ENCODE results near the gene B3GNT9.
A peak's percentile ranks its signal among the peaks of the same experiment; 100 is the strongest.
"Not testable (repeated sequence)": the region's sequence is repeated elsewhere in the genome, so short reads cannot be mapped to it uniquely, and the experiment has no call there.

Gene B3GNT9

DNA sequence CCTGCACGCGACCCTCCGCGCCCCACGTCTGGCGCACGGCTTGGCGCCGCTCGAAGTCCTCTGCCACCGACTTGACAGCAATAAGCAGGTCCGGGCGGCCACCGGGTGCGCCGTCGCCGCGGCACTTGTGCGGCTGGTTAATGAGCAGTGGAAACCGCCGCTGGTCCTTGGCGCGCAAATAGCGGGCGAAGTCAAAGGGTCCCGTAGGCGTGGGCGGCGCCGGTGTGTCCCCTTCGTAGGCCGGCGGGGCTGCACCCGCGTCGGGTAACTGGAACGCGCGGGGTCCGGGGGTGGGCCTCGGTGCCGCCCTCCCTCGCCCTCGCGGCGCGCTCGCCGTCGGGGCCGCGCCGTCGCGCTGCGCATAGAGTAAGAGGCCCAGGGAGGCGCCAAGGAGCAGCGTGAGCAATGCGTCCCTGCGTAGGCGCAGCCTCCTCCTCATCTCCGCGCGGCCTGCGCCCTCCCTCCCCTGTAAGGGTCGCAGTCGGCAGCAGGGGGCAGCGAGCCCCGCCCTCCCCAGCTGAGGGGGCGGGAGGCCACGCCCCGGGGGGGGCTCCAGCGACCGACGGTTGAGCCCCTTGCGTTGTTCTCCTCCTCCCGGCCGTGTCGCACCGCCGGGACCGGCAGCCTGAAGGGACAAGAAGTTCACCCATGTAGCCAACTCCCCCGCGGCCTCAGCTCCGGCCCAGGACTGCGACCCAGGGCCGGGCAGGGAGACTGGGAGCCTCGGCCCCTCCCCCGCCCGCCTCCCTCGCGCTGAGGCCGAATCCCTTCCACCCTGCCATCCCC lies 558 bp downstream of the B3GNT9 start:
- no peak for DNase-seq (ENCODE audit: low spot score)

DNA sequence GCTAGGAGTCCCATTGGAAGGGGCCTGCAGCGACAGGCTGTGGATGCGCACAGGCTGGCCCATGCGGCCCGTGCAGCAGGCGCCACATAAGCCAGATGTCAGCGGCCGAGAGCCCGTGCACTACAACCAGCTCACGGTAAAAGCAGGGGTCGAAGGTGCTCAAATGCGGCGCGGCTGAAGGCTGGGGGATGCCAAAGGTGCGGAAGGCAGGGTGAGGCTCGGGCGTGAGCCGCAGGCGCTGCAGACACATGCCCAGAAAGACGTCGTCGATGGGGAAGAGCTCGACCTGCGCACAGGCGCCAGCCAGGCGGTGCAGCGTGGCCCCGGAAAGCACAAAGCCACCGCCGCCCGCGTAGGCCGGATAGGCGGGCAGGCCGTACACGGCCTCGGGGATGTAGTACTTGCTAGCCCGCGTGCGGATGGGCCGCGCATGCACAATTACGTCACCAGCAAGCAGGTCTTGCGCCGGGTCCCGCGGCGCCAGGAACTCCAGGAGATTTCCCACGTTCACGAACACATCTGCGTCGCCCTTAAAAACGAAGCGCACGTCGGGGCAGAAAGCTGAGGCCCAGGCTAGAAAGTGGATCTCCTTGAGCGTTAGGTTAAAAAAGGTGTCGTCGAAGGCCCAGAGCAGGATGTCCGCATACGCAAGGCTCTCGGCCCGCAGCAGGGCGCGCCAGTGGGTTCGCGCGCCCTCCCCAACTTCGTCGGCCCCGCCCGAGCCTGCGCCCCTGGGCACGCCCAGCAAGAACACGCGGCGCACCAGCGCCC lies 1.3 kb downstream of the B3GNT9 start:
- DNase-seq (ENCODE audit: low spot score) = no peak

GRCh38 chr16:67148656-67149275 lies 2.0 kb downstream of the B3GNT9 start:
- no peak for DNase-seq (ENCODE audit: low spot score)

GRCh38 chr16:67148221-67148620 lies 2.6 kb downstream of the B3GNT9 start:
- no peak for DNase-seq (ENCODE audit: low spot score)

DNA sequence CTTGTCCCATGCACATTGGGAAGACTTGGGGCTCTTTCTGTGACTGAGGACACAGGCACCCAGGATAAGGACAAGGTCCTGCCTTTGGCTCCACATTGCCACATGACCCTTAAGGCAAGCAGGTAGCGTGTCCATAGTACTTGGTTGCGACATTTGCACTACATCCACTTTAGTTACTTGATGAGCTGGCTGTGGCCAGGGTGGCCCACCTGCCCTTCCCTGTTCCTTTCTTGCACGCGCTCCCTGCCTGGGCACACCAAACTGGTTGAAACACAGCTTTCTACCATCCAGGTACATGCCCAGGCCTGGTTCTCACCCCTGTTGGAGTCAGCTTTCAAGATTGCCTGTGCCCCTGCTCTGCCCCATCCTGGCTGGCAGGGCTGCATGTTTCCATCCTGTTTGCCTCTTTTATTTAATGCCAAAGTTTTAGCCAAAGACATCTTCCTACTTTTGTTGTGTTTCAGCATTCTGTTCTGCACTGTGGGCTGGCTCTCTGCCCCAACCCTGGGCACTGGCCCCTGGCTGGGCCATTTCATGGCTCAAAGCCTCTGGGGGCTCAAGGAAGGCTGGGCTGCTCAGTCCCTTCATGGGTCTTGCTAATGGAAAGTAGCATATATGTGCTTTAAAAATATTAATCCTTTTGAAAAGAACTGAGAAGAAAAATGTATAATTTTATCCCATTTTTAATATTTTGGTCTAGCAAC lies 3.2 kb downstream of the B3GNT9 start:
- DNase-seq (ENCODE audit: low spot score) = no peak

DNA sequence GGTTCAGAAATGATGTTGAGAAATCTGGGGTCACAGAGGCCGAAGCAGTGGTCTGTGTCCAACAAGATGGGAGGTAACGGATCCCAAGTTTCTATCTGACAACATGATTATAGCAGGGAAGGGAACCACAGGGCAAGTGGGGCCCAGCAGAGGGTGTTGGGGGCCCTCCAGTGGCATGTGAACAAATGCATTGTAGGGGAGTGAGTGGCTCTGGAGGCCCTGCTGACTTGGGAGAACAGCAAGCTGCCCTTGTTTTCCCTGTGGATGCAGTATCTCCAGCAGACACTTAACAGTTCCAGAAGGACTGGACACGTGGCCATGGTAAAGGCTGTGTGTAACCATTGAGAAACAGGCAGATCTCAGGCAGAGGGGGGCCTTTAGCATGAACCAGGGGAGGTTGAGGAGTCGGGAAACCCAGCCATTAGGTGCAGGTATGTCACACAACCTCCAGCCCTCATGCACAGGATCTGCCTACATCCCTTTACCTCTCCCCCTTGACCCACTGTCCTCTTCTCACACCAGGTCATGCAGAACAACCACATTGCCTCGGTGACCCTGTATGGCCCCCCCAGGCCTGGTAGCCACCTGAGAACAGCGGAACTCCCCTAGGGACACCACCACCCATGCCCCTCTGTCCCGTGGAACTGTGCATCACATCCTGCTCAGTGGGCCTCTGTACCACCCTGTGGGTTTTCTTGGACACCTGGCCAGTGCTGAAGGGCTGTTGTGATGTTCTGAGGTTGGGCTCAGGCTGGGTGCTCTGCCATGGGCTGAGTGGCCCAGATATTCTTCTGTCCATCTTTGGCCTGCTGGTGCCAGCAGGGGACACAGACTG lies 4.1 kb downstream of the B3GNT9 start:
- peak; percentile 71 for DNase-seq (ENCODE audit: low spot score)

DNA sequence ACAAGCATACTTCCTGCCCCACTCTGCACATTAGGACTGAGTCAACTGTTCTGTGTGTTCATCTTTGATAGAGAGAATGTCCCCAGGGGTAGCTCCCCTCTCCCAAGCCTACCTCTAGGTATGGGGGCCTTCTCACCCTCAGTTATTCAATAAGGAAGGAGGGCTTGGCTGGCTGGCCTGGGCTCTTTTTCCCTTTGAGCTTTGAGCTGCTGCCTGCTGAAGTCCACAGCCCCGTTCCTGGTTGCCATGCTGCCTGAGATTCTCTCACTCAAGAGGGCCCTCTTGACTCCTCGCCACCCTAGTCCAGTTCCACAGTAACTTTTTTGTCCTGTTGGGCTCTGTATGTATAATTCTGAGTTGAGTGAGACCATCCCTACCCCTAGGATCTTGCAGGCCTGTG lies 5.1 kb downstream of the B3GNT9 start:
- DNase-seq (ENCODE audit: low spot score) = no peak

DNA sequence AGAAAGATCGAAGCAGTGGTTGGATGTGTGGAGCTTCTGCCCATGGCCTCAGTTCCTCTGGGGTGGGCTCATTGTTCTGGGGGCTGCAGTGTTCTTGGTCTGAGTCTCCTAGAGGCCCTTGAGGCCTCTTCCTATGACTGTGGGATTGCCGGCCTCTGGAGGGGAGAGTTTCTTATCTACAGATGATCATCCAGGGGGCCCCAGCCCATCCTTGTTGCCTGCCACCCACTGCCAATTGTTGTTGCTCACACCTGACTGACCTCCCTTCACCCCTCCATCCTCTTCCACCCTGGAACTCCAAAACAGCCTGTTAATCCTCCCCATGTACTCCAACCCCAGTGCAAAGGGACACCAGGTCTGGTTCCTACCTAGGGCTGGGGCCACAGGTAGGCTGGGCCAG lies 5.9 kb downstream of the B3GNT9 start:
- DNase-seq (ENCODE audit: low spot score) = no peak

- DNase-seq (ENCODE audit: low spot score) = no peak
These were observed 8.5 kb downstream of the B3GNT9 start for GRCh38 chr16:67142342-67142741.

GRCh38 chr16:67141391-67141790 lies 9.4 kb downstream of the B3GNT9 start:
- no peak for DNase-seq (ENCODE audit: low spot score)

DNA sequence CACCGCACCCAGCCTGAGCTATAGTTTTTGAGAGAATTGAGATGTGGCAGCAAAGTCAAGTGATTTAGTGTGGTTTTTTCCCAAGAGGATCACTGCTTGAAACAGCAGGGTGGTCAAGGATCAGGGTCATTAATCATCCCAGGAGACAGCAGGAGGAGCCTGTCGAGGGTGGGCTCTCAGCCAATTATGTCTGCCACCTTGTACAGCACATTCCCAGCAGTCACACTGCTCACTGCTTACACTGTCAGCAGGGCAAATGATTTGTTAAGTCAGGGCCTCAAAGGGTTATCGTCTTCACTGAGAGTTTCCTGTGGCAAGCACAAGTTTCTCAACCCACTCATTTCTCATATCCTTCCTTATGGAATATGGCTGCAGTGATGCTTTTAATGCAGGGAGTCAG lies 13.2 kb downstream of the B3GNT9 start:
- DNase-seq (ENCODE audit: low spot score) = no peak

GRCh38 chr16:67129422-67129821 lies 21.4 kb downstream of the B3GNT9 start:
- peak; percentile 90 for DNase-seq (ENCODE audit: low spot score)

DNA sequence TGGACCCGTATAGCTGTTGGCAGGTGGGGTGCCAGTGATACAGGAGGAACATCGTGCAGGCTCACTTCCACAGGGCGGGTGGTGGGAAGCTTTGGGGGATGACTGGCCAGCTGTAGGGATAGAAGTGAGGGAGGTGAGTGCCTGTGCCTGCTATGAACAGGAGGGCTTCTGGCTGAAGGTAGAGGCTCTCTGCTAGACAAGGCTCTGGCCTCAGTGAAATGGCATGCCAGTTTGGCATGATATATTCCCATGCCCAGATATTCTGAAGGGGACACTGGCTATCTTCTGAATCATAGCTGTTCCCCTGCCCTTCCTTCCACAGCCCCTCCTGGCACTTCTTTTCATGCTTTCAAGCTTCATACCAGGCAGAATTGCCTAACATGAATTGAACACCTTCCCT lies 21.9 kb downstream of the B3GNT9 start:
- DNase-seq (ENCODE audit: low spot score) = no peak

GRCh38 chr16:67128417-67128816 lies 22.4 kb downstream of the B3GNT9 start:
- DNase-seq (ENCODE audit: low spot score) = no peak

DNA sequence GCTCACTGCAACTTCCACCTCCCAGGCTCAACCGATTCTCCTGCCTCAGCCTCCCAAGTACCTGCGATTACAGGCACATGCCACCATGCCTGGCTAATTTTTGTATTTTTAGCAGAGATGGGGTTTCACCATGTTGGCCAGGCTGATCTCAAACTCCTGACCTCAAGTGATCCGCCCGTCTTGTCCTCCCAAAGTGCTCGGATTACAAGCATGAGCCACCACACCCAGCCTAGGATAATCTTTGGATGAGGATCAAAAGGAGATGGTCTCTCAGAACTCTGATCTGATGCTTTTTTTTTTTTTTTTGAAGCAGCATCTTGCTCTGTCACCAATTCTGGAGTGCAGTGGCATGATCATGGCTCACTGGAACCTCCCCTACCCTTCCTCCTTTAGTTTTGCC lies 28.0 kb downstream of the B3GNT9 start:
- DNase-seq (ENCODE audit: low spot score) = not testable (repeated sequence)

DNA sequence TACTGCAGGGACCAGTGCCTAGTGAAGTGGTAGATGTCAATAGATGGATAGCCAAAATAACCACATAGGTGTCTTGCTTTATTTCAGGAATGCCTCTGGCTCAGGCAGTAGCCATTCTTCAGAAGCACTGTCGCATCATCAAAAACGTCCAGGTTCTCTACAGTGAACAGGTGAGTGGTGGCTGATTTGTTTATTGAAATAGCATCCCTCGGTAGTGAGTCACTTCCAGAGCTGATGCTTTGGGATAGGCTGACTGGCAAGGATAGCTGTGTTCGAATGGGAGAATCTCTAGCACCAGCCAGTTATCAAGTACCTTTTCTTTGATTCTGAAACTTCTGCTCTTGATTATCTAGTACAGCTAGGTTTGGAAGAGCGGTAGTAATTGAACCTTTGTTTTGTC lies 30.8 kb downstream of the B3GNT9 start:
- DNase-seq (ENCODE audit: low spot score) = no peak

- no peak for DNase-seq (ENCODE audit: low spot score)
These were observed 33.1 kb downstream of the B3GNT9 start for GRCh38 chr16:67117716-67118115.

GRCh38 chr16:67116388-67117311 lies 34.1 kb downstream of the B3GNT9 start:
- peak; percentile 95 for DNase-seq (ENCODE audit: low spot score)

GRCh38 chr16:67115639-67116038 lies 35.2 kb downstream of the B3GNT9 start:
- no peak for DNase-seq (ENCODE audit: low spot score)

- DNase-seq (ENCODE audit: low spot score) = no peak
These were observed 36.0 kb downstream of the B3GNT9 start for GRCh38 chr16:67114793-67115192.

Data from pons (tissue), 1 donor.